NT2/D1 (cell line): ENCODE results near the gene HOXD11.
A peak's percentile ranks its signal among the peaks of the same experiment; 100 is the strongest.

ENCODE experiments used
- DNase-seq: peaks from one replicate; pipeline ENCODE4 v3.0.0-alpha.2; 2011; ENCODE audit warnings: low read depth, low spot score
- H3K27me3 ChIP-seq: 2 replicates; pipeline ENCODE4 v1.6.0; 2011; ENCODE audit warnings: mild to moderate bottlenecking; ENCODE audit not compliant: insufficient read length, insufficient read depth
- H3K36me3 ChIP-seq: 2 replicates; pipeline ENCODE4 v1.6.1; 2011; ENCODE audit warnings: mild to moderate bottlenecking, low read length, mixed read lengths; ENCODE audit not compliant: insufficient read depth, insufficient read length
- H3K4me1 ChIP-seq: 2 replicates; pipeline ENCODE4 v1.5.1; 2011; ENCODE audit not compliant: insufficient read depth, insufficient read length
- H3K4me3 ChIP-seq: 2 replicates; pipeline ENCODE4 v1.5.1; 2011; ENCODE audit warnings: low read depth; ENCODE audit not compliant: insufficient read length
- H3K9ac ChIP-seq: 2 replicates; pipeline ENCODE4 v1.6.0; 2011; ENCODE audit warnings: low read depth; ENCODE audit not compliant: insufficient read length
- H3K9me3 ChIP-seq: 2 replicates; pipeline ENCODE4 v1.5.1; 2011; ENCODE audit warnings: mild to moderate bottlenecking, low read length; ENCODE audit not compliant: insufficient read depth
- SUZ12 ChIP-seq: IDR thresholded peaks from 2 replicates; pipeline ENCODE4 v1.6.1; 2011; ENCODE audit not compliant: insufficient read length, insufficient read depth; ENCODE audit errors: extremely low read depth
- YY1 ChIP-seq: IDR thresholded peaks from 2 replicates; pipeline ENCODE4 v1.6.1; 2011; ENCODE audit not compliant: insufficient read length, insufficient read depth
- ZNF274 ChIP-seq: IDR thresholded peaks from 2 replicates; pipeline ENCODE4 v1.6.1; 2011; ENCODE audit warnings: mild to moderate bottlenecking, low read depth, low read length

HOXD11 gene

DNA sequence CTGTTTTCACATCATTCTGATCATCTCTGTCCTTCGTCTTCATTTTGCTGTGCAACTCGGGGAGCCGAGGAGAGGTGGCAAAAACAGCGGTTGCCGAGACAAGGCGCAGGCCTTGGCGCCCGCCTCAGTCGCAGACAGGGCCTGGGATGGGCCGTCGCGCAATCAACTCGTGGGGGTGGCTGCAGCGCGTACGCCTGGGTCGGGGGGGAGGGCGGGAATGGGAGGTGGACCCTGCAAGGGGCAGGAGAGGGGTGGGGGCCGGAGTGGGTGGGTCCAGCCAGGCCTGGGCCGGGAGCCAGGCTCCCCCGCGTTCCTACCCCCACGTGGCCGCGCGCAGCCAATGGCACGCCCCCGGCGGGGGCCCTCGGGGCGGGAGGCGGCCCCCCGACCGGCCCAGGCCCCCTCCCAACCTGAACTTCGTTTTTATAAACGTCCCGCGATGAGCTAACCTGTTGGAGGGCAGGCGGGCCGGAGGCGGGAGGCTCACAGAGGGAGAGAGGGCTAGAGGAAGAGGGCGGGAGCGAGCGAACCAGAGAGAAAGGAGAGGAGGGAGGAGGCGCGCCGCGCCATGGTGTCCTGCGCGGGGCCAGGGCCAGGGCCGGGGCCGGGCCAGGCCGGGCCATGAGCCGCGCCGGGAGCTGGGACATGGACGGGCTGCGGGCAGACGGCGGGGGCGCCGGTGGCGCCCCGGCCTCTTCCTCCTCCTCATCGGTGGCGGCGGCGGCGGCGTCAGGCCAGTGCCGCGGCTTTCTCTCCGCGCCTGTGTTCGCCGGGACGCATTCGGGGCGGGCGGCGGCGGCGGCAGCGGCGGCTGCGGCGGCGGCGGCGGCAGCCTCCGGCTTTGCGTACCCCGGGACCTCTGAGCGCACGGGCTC is 14.6 kb upstream of the HOXD11 start, which contains the start of gene HOXD13:
Gene HOXD13 (plus strand): TSS at position 452 of the 875 bp plus-strand sequence. CDS start 170 bp downstream, at position 622.
- TF ChIP-seq ZNF274, result no peak
- TF ChIP-seq SUZ12, result no peak
- TF ChIP-seq YY1, result no peak
- peaks cover 37% of the 10 kb centered on the region; the same call in 1 of the 2 replicates for H3K9me3 ChIP-seq
- peaks cover 83% of the 10 kb centered on the region for H3K27me3 ChIP-seq
- H3K4me3 ChIP-seq, result peak within 1 kb of the TSS; percentile 77
- DNase-seq, result no peak
- H3K36me3 ChIP-seq, result peaks cover 10% of the 10 kb centered on the region
- peaks cover 6% of the 10 kb centered on the region for H3K4me1 ChIP-seq
- peak within 1 kb of the TSS; percentile 82 for H3K9ac ChIP-seq

DNA sequence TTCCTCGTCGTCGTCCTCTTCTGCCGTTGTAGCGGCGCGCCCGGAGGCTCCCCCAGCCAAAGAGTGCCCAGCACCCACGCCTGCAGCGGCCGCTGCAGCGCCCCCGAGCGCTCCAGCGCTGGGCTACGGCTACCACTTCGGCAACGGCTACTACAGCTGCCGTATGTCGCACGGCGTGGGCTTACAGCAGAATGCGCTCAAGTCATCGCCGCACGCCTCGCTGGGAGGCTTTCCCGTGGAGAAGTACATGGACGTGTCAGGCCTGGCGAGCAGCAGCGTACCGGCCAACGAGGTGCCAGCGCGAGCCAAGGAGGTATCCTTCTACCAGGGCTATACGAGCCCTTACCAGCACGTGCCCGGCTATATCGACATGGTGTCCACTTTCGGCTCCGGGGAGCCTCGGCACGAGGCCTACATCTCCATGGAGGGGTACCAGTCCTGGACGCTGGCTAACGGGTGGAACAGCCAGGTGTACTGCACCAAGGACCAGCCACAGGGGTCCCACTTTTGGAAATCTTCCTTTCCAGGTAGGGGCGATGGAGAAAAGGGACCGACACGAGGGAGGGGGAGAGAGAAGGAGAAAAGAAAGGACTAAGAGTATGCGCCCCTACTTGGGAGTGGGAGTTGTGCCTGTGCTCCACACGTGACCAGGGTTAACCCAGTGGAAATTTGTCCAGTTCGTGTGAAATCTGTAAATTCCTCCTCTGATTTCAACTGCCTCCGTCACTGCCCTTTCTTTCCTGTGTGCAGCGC is 13.8 kb upstream of the HOXD11 start:
- H3K4me1 ChIP-seq, result peaks cover 6% of the 10 kb centered on the region
- TF ChIP-seq SUZ12, result no peak
- TF ChIP-seq YY1, result no peak
- TF ChIP-seq ZNF274, result no peak
- peaks cover 76% of the 10 kb centered on the region for H3K27me3 ChIP-seq
- H3K36me3 ChIP-seq, result peaks cover 10% of the 10 kb centered on the region
- H3K9me3 ChIP-seq, result peaks cover 37% of the 10 kb centered on the region; the same call in 1 of the 2 replicates
- no peak for DNase-seq
- peak overlapping the region; percentile 77 for H3K4me3 ChIP-seq
- peak overlapping the region; percentile 82 for H3K9ac ChIP-seq

DNA sequence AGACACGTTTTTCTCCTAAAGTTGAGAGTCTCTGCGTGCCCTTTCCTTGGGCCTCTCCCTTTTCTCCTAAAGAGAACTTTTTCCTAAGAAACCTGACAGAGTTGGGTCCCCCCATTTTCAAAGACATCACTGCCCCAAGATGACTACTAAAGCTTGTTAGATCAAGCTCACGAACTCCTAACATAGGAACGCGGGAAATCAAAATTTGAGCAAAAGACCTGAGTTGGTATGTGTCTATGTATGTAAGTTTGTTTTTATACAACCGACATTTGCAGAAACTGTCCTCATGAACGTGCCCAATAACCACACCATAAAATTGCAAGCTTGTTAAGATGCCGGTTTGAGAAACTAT is 13.2 kb upstream of the HOXD11 start:
- peaks cover 10% of the 10 kb centered on the region for H3K36me3 ChIP-seq
- H3K4me1 ChIP-seq, result peaks cover 6% of the 10 kb centered on the region
- H3K27me3 ChIP-seq, result peaks cover 76% of the 10 kb centered on the region
- peak overlapping the region; percentile 82 for H3K9ac ChIP-seq
- DNase-seq, result no peak
- peak overlapping the region; percentile 77 for H3K4me3 ChIP-seq
- peaks cover 39% of the 10 kb centered on the region; the same call in 1 of the 2 replicates for H3K9me3 ChIP-seq
- TF ChIP-seq SUZ12 (no peak), YY1 (no peak), ZNF274 (no peak)

DNA sequence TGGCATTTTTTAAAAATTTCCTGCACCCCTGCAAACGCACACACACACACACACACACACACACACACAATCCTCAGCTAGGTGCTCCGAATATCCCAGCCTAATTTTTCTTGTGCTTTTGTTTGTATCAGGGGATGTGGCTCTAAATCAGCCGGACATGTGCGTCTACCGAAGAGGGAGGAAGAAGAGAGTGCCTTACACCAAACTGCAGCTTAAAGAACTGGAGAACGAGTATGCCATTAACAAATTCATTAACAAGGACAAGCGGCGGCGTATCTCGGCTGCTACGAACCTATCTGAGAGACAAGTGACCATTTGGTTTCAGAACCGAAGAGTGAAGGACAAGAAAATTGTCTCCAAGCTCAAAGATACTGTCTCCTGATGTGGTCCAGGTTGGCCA is 12.7 kb upstream of the HOXD11 start:
- Histone ChIP-seq H3K4me1 (peaks cover 8% of the 10 kb centered on the region), H3K4me3 (no peak overlapping the region), H3K27me3 (peaks cover 76% of the 10 kb centered on the region), H3K9ac (no peak overlapping the region), H3K36me3 (peaks cover 10% of the 10 kb centered on the region), H3K9me3 (peaks cover 43% of the 10 kb centered on the region; the same call in 1 of the 2 replicates)
- no peak for DNase-seq
- TF ChIP-seq SUZ12 (no peak), YY1 (no peak), ZNF274 (no peak)

DNA sequence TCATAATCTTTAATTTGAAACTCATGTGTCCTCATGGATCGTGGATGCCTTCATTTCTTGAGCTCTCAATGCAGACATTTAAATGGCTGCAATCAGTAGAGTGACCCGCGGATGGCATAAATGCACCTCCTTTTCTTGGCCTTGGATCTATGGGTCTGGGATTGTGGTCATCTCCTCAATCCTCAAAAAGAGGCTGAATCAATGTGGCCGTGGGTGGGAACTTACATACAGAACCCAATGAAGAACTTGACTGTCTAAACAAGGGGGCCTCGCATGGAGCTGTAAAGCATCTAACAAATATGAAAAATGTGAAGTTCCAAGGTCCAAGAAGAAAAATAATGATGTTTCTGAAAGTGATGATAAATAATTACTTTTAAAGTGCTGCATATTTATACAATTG is 11.7 kb upstream of the HOXD11 start:
- Histone ChIP-seq H3K9ac (no peak overlapping the region), H3K4me3 (no peak overlapping the region), H3K9me3 (peaks cover 54% of the 10 kb centered on the region; the same call in 1 of the 2 replicates), H3K36me3 (peaks cover 10% of the 10 kb centered on the region), H3K4me1 (peaks cover 8% of the 10 kb centered on the region), H3K27me3 (peaks cover 76% of the 10 kb centered on the region)
- DNase-seq, result no peak
- TF ChIP-seq SUZ12 (no peak), ZNF274 (no peak), YY1 (no peak)

DNA sequence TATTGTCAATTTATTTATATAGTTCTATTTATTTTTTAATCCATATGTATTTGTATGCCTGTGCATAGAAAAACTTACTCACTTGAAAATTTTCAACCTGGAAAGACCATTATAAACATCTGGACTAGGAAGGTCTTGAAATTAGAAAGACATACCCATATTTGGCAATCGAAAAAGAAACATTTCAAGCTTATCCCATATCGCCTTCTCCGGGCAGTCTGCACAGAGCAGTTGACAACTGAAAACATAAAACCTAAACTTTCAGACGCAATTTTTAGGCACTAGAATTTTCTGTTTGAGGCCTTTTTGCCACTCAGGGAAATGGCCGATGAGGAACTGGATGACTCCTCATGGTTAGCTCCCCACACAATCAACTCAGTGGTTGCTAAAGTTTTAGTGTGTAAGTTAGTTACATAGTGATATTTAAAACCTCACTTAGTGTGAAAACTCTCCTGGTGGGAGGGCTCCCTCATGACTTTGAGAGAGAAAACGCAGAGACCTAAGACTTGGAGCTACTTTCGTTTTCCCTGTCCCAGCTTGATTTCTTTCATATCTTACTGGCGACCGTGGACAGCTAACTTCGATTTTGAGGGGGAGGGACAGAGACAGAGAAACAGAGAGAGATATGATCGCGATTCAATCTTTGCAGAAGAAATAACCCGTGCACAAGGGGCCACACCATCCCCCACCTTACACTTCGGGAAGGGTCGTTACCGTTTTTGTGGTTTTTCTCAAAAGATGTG is 10.7 kb upstream of the HOXD11 start:
- Histone ChIP-seq H3K9ac (peak overlapping the region; percentile 14), H3K36me3 (peaks cover 10% of the 10 kb centered on the region), H3K9me3 (peaks cover 60% of the 10 kb centered on the region; the same call in 1 of the 2 replicates), H3K27me3 (peaks cover 76% of the 10 kb centered on the region), H3K4me1 (peaks cover 8% of the 10 kb centered on the region), H3K4me3 (peak overlapping the region; percentile 41)
- no peak for DNase-seq
- TF ChIP-seq YY1 (no peak), ZNF274 (no peak), SUZ12 (no peak)
